CD4-positive, CD25-positive, alpha-beta regulatory T cell (primary cell): ENCODE measurements around the gene BRINP3. TPM values are rescaled to one million over a fixed set of nuclear protein-coding genes. Genes with fewer than 3 reads are reported as not detected.
"Not testable (repeated sequence)": the region's sequence is repeated elsewhere in the genome, so short reads cannot be mapped to it uniquely, and the experiment has no call there.

ENCODE experiments used
- ATAC-seq, 2 donors: fragments of 150-1000 bp; cut with Tn5 transposase; one replicate each; pipeline ENCODE4 v1.10.0; 2021; ENCODE audit warnings: low read depth in 2 of 2, moderate number of reproducible peaks in 2 of 2, moderate library complexity in 1 of 2
- DNase-seq, 3 donors: peaks; one replicate each; pipeline versions ENCODE4 v3.0.0 to v3.0.0-alpha.2; 2012 to 2022; ENCODE audit warnings: mixed read lengths in 1 of 3
- H3K27ac ChIP-seq: one replicate; pipeline ENCODE4 v1.7.0; 2013; ENCODE audit warnings: mild to moderate bottlenecking, low read length; ENCODE audit not compliant: insufficient read depth, poor library complexity, severe bottlenecking
- H3K27me3 ChIP-seq: one replicate; pipeline ENCODE4 v1.7.0; 2013; ENCODE audit warnings: low read length; ENCODE audit not compliant: control insufficient read depth, insufficient read depth
- H3K36me3 ChIP-seq: one replicate; pipeline ENCODE4 v1.7.0; 2013; ENCODE audit warnings: mild to moderate bottlenecking, low read length, moderate library complexity; ENCODE audit not compliant: control insufficient read depth, insufficient read depth
- H3K4me1 ChIP-seq: 2 replicates; pipeline ENCODE4 v1.7.0; 2013; ENCODE audit warnings: mild to moderate bottlenecking, low read length; ENCODE audit not compliant: insufficient read depth, control insufficient read depth, poor library complexity, severe bottlenecking
- H3K4me3 ChIP-seq: one replicate; pipeline ENCODE4 v1.7.0; 2013; ENCODE audit warnings: low read depth, mild to moderate bottlenecking, low read length, moderate library complexity
- H3K9me3 ChIP-seq, 2 experiments: 1 replicate in 1 of 2; 2 replicates in 1 of 2; pipeline ENCODE4 v1.7.0; 2013; ENCODE audit warnings: low read length in 2 of 2, mild to moderate bottlenecking in 1 of 2, moderate library complexity in 1 of 2; ENCODE audit not compliant: control insufficient read depth in 2 of 2
- H3K27ac Mint-ChIP-seq, 3 donors: one replicate each; pipeline ENCODE4 v1.8.0; 2020 to 2022; ENCODE audit warnings: mild to moderate bottlenecking in 3 of 3, mixed read lengths in 3 of 3, moderate library complexity in 2 of 3
- H3K27me3 Mint-ChIP-seq: one replicate; pipeline ENCODE4 v1.8.0; 2022; ENCODE audit warnings: mild to moderate bottlenecking, mixed read lengths
- H3K36me3 Mint-ChIP-seq: one replicate; pipeline ENCODE4 v1.8.0; 2020; ENCODE audit warnings: mixed read lengths
- H3K4me1 Mint-ChIP-seq, 4 donors: one replicate each; pipeline ENCODE4 v1.8.0; 2020 to 2022; ENCODE audit warnings: mixed read lengths in 4 of 4, mild to moderate bottlenecking in 1 of 4
- H3K4me3 Mint-ChIP-seq, 4 donors: one replicate each; pipeline ENCODE4 v1.8.0; 2020 to 2022; ENCODE audit warnings: mild to moderate bottlenecking in 4 of 4, mixed read lengths in 4 of 4, moderate library complexity in 3 of 4
- H3K9me3 Mint-ChIP-seq, 7 donors: one replicate each; pipeline ENCODE4 v1.8.0; 2020 to 2022; ENCODE audit warnings: mixed read lengths in 7 of 7, mild to moderate bottlenecking in 3 of 7, moderate library complexity in 2 of 7
- polyA plus RNA-seq, 4 donors: library from polyadenylated mRNA; unstranded; fragments of 300-500 nt; fragmentation: Illumina TruSeq; gene quantifications; one replicate each; pipeline ENCODE4 v1.2.3, GENCODE V29; 2021
- total RNA-seq: library from RNA; stranded (reverse); gene quantifications from one replicate; pipeline ENCODE4 v1.2.3, GENCODE V29; 2022

Gene BRINP3
- total and polyA plus RNA-seq, 5 donors from 2014 or later: not detected

GRCh38 chr1:190140644-190141043, 337.0 kb downstream of the BRINP3 start:
- Histone ChIP-seq H3K4me3 (no peak overlapping the region), H3K9me3 (peaks cover 0 to 9% of the 10 kb centered on the region in 2 experiments), H3K36me3 (no peaks in the 10 kb centered on the region), H3K27me3 (no peaks in the 10 kb centered on the region), H3K27ac (no peak overlapping the region), H3K4me1 (no peaks in the 10 kb centered on the region)
- no peaks in the 10 kb centered on the region for H3K27me3 Mint-ChIP-seq
- no peaks in the 10 kb centered on the region for H3K36me3 Mint-ChIP-seq
- ATAC-seq (no peak), DNase-seq (no peak)
- no peaks in the 10 kb centered on the region for H3K4me1 Mint-ChIP-seq
- no peak overlapping the region for H3K27ac Mint-ChIP-seq
- peaks cover 0 to 25% (median 2%) of the 10 kb centered on the region in 7 donors for H3K9me3 Mint-ChIP-seq
- no peak overlapping the region for H3K4me3 Mint-ChIP-seq

DNA sequence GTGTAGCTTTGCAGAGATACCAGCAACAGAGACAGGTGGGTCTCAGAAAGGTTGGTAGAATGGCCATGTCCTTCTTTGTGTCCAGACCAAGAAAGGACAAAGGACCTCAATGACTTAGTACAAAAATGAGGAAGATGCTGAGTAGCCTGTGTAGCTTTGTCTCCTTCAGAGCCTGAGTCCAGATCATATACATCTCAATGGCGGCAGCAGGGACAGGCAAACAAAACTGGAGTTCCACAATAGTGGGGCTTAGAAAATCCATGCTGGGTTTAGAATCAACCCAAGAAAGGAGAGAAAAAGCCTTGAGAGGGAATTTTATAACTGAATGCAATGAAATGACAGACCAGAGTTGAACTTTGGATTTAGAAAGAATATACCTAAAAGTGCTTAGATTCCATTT, 339.0 kb downstream of the BRINP3 start:
- Histone ChIP-seq H3K4me1 (no peaks in the 10 kb centered on the region), H3K27ac (no peak overlapping the region), H3K36me3 (no peaks in the 10 kb centered on the region), H3K4me3 (no peak overlapping the region), H3K27me3 (no peaks in the 10 kb centered on the region), H3K9me3 (peaks cover 3 to 9% of the 10 kb centered on the region in 2 experiments)
- Mint-ChIP-seq H3K9me3 (peaks cover 0 to 25% (median 5%) of the 10 kb centered on the region in 7 donors), H3K4me1 (no peaks in the 10 kb centered on the region), H3K27me3 (no peaks in the 10 kb centered on the region), H3K36me3 (no peaks in the 10 kb centered on the region), H3K27ac (no peak overlapping the region), H3K4me3 (no peak overlapping the region)
- ATAC-seq: no peak
- DNase-seq: no peak

DNA sequence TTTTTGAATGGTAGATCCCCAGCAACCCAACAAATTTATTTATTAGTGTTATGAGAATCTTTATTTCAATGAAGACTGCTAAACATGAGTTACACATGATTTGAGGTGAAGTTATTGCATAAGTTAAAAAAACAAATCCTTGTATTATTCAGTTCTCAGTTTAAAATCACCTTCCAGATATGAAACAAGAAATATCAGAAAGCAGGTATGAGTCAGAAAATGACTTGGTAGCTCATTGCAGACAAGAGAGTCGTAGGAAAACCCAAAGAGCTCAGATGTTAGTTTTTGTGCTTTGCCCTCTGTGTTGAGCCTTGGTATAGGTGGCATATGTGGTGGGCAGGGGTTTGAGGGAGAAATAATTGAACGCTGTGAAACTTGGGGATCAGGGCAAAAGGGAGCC, 339.4 kb downstream of the BRINP3 start:
- DNase-seq (no peak), ATAC-seq (no peak)
- Mint-ChIP-seq H3K4me3 (no peak overlapping the region), H3K27me3 (no peaks in the 10 kb centered on the region), H3K36me3 (no peaks in the 10 kb centered on the region), H3K4me1 (no peaks in the 10 kb centered on the region), H3K27ac (no peak overlapping the region), H3K9me3 (peaks cover 0 to 21% (median 5%) of the 10 kb centered on the region in 7 donors)
- Histone ChIP-seq H3K27me3 (no peaks in the 10 kb centered on the region), H3K4me3 (no peak overlapping the region), H3K9me3 (peaks cover 3 to 9% of the 10 kb centered on the region in 2 experiments), H3K36me3 (no peaks in the 10 kb centered on the region), H3K4me1 (no peaks in the 10 kb centered on the region), H3K27ac (no peak overlapping the region)

GRCh38 chr1:190129366-190129765, 348.3 kb downstream of the BRINP3 start:
- no peak overlapping the region for H3K4me3 ChIP-seq
- peaks cover 0 to 22% (median 8%) of the 10 kb centered on the region in 7 donors for H3K9me3 Mint-ChIP-seq
- no peaks in the 10 kb centered on the region for H3K27me3 Mint-ChIP-seq

GRCh38 chr1:190126728-190127127, 350.9 kb downstream of the BRINP3 start:
- ATAC-seq: no peak
- DNase-seq: no peak
- peaks cover 0 to 18% (median 5%) of the 10 kb centered on the region in 7 donors for H3K9me3 Mint-ChIP-seq
- no peak overlapping the region for H3K27ac Mint-ChIP-seq
- no peaks in the 10 kb centered on the region for H3K27me3 Mint-ChIP-seq
- H3K36me3 Mint-ChIP-seq: no peaks in the 10 kb centered on the region
- Histone ChIP-seq H3K36me3 (no peaks in the 10 kb centered on the region), H3K9me3 (peaks cover 0 to 2% of the 10 kb centered on the region in 2 experiments), H3K4me3 (no peak overlapping the region), H3K27ac (no peak overlapping the region), H3K4me1 (no peaks in the 10 kb centered on the region), H3K27me3 (no peaks in the 10 kb centered on the region)
- no peaks in the 10 kb centered on the region for H3K4me1 Mint-ChIP-seq
- H3K4me3 Mint-ChIP-seq: no peak overlapping the region

More at GRCh38 chr1:190129366-190129765, 348.3 kb downstream of the BRINP3 start:
- DNase-seq: no peak
- no peak overlapping the region for H3K27ac ChIP-seq
- Mint-ChIP-seq H3K36me3 (no peaks in the 10 kb centered on the region), H3K27ac (no peak overlapping the region), H3K4me3 (peak overlapping the region in 1 of 4 donors; percentile 15), H3K4me1 (no peaks in the 10 kb centered on the region)
- no peaks in the 10 kb centered on the region for H3K36me3 ChIP-seq
- no peak for ATAC-seq
- H3K27me3 ChIP-seq: no peaks in the 10 kb centered on the region
- H3K4me1 ChIP-seq: no peaks in the 10 kb centered on the region
- peaks cover 0 to 5% of the 10 kb centered on the region in 2 experiments for H3K9me3 ChIP-seq

DNA sequence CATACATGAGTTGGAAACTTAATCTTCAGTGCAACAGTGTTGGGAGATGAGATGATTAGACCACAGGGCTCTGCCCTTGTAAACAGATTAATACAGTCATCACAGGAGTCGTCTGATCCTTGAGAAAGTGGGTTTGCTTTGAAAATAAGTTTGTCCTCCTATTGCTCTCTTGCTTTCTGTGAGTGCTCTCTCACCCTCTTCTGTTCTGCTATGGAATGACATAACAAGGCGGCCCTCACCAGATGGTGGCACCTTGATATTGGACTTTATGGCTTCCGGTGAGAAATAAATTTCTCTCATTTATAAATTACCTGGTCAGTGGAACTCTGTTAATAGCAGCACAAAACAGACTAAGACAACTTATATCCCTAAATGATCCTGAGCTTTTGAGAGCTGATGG, 353.6 kb downstream of the BRINP3 start:
- no peaks in the 10 kb centered on the region for H3K36me3 Mint-ChIP-seq
- no peaks in the 10 kb centered on the region for H3K4me1 Mint-ChIP-seq
- no peak for ATAC-seq

DNA sequence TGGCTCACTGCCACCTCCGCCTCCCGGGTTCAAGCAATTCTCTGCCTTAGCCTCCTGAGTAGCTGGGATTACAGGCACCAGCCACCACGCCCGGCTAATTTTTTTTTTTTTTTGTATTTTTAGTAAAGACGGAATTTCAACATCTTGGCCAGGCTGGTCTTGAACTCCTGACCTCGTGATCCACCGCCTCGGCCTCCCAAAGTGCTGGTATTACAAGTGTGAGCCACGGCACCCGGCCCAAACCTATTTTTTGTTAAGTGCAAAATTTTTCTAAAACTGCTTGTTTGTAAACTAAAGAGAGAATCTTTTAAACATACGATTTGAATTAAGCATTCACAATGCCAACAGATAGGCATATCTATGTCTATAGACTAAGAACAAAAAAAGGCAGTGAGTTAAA, 357.1 kb downstream of the BRINP3 start:
- H3K27me3 ChIP-seq, H3K27ac ChIP-seq, H3K36me3 Mint-ChIP-seq, H3K4me3 Mint-ChIP-seq, H3K4me3 ChIP-seq, H3K9me3 Mint-ChIP-seq, H3K27me3 Mint-ChIP-seq, H3K9me3 ChIP-seq, H3K4me1 ChIP-seq, H3K27ac Mint-ChIP-seq, DNase-seq, H3K4me1 Mint-ChIP-seq, H3K36me3 ChIP-seq, ATAC-seq: not testable (repeated sequence)

More for the DNA sequence above, 353.6 kb downstream of the BRINP3 start:
- H3K4me1 ChIP-seq: no peaks in the 10 kb centered on the region
- Mint-ChIP-seq H3K27me3 (no peaks in the 10 kb centered on the region), H3K4me3 (no peak overlapping the region), H3K9me3 (peaks cover 0 to 14% (median 2%) of the 10 kb centered on the region in 7 donors), H3K27ac (no peak overlapping the region)
- H3K4me3 ChIP-seq: no peak overlapping the region
- H3K27me3 ChIP-seq: no peaks in the 10 kb centered on the region
- H3K9me3 ChIP-seq: peaks cover 0 to 2% of the 10 kb centered on the region in 2 experiments
- no peaks in the 10 kb centered on the region for H3K36me3 ChIP-seq
- DNase-seq: no peak
- no peak overlapping the region for H3K27ac ChIP-seq

GRCh38 chr1:190119683-190120082, 358.0 kb downstream of the BRINP3 start:
- Mint-ChIP-seq H3K36me3 (no peaks in the 10 kb centered on the region), H3K27ac (no peak overlapping the region), H3K4me1 (no peaks in the 10 kb centered on the region), H3K27me3 (no peaks in the 10 kb centered on the region), H3K4me3 (no peak overlapping the region), H3K9me3 (peaks cover 0 to 9% (median 3%) of the 10 kb centered on the region in 7 donors)
- DNase-seq (no peak), ATAC-seq (no peak)
- H3K4me3 ChIP-seq: no peak overlapping the region
- H3K4me1 ChIP-seq: no peaks in the 10 kb centered on the region
- H3K27ac ChIP-seq: no peak overlapping the region
- no peaks in the 10 kb centered on the region for H3K36me3 ChIP-seq
- H3K27me3 ChIP-seq: no peaks in the 10 kb centered on the region
- H3K9me3 ChIP-seq: no peaks in the 10 kb centered on the region
